MM.1S (cell line): Measurements from ENCODE around the gene ZFP28.

Experiments used
- EZH2 ChIP-seq: fragments of 300-600 bp; sonication (generic); optimal IDR thresholded peaks from 2 replicates; pipeline ENCODE3; 2017; ENCODE audit warnings: low read depth, mild to moderate bottlenecking, antibody characterized with exemption, low read length, mixed read lengths
- TF ChIP-seq, protein P1 (sequence below): fragments of 300-600 bp; sonication (generic); IDR thresholded peaks from 2 replicates; pipeline ENCODE4 v1.5.1; 2016; ENCODE audit warnings: antibody characterized with exemption, low read length, mixed read lengths

DNA sequence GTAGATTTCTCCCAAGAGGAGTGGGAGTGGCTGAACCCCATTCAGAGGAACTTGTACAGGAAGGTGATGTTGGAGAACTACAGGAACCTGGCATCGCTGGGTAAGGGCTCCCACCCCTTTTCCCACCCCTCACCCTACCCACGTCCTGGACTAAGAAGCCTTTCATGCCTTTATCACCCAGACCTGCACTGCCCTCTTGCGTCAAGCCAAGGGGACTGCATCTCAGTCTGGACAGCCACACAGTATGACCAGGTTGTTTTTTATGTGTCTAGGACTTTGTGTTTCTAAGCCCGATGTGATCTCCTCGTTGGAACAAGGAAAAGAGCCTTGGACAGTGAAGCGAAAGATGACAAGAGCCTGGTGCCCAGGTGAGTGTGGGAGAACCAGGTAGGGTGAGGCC lies 8.8 kb downstream of the ZFP28 start:
- TF ChIP-seq, protein P1, sequence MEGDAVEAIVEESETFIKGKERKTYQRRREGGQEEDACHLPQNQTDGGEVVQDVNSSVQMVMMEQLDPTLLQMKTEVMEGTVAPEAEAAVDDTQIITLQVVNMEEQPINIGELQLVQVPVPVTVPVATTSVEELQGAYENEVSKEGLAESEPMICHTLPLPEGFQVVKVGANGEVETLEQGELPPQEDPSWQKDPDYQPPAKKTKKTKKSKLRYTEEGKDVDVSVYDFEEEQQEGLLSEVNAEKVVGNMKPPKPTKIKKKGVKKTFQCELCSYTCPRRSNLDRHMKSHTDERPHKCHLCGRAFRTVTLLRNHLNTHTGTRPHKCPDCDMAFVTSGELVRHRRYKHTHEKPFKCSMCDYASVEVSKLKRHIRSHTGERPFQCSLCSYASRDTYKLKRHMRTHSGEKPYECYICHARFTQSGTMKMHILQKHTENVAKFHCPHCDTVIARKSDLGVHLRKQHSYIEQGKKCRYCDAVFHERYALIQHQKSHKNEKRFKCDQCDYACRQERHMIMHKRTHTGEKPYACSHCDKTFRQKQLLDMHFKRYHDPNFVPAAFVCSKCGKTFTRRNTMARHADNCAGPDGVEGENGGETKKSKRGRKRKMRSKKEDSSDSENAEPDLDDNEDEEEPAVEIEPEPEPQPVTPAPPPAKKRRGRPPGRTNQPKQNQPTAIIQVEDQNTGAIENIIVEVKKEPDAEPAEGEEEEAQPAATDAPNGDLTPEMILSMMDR: peak; percentile 50
- no peak for TF ChIP-seq EZH2
